LoVo (cell line): Measurements from ENCODE around the gene SLC6A3.

Experiments used
- DNase-seq: peaks from one replicate; pipeline ENCODE4 v3.0.0-alpha.2; 2016; ENCODE audit warnings: low spot score

Gene SLC6A3

DNA sequence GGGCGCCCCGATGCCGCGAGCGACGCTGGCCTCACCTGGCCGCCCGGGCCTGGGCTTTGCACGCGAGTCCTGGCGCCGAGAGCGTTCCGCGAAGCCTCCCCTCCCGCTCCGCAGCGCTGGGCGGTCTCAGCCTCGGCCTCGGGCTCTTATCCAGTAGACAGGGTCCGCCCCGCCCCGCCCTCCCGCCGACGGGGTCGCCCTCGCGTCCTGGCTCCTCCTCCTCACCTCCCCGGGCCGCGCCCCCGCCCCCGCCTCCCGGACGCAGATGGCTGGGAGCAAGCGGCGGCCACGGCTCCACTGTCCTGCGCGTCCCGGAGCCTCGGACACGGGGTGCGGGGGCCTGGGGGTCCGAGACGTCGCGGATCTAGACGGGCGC is at the start of gene SLC6A3:
Gene SLC6A3 (minus strand): TSS at position 128 of the 376 bp plus-strand sequence. CDS start 2,243 bp downstream, outside the sequence.
- DNase-seq = no peak

DNA sequence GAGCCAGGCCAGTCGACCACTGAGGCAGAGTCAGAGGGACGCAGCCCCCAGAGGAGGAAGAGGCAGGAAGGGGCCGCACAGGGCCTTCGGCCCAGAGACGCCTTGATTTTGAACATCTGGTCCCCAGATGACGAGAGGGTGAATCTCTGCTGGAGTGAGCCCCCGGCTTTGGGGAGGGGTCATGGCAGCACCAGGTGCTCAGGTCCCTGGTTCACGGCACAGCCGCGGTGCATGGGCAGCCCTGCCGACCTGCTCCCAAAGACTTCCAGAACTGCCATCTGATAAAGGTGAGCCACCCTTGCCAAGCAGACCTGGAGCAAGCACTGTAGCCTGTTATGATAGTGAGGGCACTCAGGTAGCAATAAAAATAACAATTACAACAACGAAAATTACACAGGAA is 48.7 kb upstream of the SLC6A3 start:
- DNase-seq = no peak

DNA sequence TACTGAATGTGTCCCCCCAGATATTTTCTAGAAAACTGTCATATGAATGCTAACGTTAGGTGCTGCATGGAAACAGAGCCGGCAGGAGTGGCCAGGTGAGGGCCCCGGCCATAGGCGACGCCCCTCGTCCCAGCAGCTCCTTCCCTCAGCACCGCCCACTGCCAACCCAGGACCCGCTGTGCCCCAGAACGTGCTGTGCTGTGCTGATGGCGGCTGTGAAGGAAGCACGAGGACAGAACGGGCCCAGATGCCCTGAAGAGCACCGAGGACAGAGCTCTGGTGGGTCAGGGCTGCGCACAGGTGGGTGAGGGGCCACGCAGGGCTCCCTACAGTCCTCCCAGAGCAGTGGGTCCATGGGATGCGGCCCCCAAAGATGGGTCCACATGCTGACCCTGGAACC is 48.2 kb upstream of the SLC6A3 start:
- no peak for DNase-seq

DNA sequence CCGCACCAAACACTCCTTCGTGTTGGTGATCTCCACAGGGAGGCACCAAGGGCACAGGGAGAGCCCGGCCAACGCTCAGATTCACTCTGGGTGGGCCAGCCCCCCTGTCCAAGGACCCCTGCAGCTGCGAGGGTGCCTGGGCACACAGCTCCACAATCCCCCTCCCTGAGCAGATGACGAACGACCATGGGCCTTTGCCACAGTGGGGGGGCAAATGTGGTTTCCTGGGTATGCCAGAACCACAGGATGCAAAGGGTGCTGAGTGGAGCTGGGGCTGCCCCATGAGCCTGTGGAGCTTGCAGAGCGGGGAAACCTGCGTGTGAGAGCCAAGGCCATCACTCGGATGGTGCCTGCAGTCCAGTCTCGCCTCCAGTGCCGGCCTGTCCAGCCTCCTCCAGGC is 47.5 kb upstream of the SLC6A3 start:
- DNase-seq = no peak

DNA sequence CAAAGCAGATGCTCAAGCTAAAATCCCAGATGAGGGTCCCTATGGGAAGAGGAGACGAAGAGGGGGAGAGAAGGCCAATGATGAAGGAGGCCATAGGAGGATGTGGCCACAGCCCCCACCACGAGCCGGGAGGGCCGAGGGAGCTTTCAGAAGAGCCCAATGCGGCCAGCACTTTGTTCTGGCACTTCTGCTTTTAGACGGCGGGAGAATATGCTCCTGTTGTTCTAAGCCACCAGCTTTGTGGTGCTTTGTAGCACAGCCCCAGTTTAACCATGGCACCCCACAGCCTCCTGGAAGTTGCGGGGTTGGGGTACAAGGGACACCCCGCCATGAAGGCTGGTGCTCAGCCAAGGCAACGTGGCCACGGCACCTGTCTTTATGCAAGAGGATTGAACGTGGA is 45.1 kb upstream of the SLC6A3 start:
- no peak for DNase-seq

DNA sequence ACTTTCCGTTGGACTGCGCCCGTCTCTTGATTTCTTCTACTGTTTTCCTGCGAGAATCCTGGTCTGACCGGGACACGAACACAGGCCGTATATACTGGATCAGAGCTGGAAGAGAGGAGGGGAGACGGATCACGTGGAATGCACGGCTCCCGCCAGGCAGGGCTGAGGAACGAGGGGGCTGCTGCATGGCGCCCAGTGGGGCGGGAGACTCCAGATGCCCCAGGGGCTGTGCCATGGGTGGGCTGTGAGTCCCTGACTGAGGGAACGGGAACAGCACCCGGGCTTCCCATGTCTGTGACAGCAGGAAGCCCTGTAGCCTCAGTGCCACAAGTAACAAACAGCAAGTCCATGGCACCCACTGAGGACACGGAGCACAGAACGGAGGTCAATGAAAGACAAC is 44.5 kb upstream of the SLC6A3 start:
- DNase-seq = no peak

DNA sequence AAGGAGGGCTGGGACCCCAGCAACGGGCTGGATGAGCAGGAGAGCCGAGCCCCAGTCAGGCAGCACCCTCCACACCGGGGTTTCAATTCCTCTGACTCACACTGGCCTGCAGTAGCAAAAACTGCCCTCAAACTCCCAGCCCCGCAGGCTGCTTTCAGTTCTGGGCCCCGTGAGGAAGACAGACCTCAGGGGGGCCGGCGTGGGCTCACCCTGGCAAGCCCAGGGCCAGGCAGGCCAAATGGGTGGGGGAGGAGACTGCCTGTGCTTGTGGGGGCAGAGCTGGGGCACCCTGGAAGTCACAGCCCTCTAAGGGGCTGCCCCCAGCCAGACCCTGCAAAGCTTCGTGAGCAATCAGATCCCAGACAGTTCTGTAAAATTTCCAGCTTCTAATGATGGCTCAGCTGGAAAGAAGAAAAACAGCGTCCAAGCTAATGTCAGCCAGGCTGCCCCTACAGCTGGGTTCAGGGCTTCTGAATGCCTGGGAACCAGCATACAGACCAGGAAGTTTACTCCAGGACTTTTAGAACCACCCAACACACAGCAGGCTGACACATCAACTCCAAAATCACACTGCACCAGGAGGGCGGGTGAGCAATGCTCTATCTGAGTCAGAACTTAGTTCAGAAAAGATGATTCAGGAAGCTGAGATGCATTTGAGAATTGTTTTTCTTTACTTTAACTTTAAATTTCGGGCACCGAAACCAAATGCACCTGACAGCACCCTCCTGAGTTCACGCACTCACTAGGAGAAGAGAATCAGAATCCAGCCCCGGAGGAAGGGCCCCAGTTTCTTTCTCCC is 43.8 kb upstream of the SLC6A3 start:
- no peak for DNase-seq

DNA sequence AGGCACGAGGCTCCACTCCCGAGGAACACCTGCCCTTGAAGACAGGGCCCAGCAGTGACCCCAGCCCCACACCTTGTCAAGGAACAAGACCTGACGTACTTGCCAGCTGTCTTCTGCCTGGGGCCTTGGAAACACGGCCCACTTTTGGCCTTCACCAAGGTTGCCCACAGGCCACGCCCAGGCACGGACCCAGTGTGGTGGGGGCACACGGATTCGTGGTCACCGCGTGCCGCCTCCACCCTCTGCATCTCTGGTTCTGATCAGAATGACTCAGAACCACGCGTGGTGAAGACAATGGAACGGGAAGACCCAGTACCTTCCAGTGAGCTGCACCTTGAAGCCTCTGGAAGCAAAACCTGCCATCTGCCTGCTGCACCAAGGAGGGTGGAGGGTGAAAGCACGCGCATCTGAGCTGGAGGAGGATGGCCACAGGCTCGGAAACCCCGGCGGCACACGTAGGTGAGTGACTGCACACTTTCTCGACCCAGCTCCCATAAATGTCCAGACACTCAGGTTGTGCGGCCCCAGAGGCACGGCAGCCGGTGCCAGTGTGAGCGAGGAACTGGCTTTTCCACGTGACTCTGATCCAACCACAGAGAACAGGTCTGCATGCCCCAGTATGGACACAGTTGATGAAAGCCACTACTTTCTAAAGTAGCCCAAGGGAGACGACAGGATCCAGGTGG is 42.0 kb upstream of the SLC6A3 start:
- DNase-seq = no peak

DNA sequence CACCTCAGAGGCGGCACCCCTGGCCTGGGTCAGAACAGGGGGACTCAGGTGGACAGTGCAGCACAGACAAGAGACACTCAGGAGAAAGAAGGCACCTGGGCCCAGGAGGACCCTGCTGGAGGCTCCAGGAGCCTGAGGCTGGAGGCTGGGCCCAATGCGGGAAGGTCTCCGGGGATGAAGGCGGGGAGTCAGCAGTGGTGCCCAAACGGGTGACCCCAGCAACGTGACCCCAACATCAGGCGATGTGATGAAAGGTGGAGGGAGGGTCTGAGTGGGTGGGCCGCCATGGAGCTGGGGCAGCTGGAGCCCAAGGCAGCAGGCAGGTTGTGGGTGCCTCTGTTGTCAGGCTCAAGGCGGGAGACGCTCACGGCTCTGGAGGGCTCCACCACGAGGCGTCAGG is 41.0 kb upstream of the SLC6A3 start:
- DNase-seq = no peak

DNA sequence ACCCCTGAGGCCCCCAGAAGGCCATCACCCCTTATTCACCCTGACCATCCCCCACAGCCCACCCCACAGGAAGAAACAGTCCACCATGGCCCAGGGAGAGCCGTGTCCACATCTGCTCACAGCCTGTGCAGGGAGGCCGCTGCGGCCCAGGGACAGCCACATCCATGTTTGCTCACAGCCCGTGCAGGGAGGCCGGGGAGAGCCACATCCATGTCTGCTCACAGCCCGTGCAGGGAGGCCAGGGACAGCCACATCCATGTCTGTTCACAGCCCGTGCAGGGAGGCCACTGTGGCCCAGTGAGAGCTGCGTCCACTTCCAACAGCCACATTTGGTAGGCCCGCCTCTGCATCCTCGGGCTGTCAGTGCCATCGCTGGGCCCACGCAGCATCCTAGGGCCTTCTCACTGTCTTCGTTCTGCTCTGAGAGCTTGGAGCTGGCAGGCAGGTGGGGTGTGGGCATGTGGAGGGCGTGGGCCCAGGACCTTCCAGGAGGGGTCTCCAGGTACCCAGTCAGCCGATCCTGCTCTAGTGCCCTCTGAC is 40.4 kb upstream of the SLC6A3 start:
- DNase-seq = no peak

DNA sequence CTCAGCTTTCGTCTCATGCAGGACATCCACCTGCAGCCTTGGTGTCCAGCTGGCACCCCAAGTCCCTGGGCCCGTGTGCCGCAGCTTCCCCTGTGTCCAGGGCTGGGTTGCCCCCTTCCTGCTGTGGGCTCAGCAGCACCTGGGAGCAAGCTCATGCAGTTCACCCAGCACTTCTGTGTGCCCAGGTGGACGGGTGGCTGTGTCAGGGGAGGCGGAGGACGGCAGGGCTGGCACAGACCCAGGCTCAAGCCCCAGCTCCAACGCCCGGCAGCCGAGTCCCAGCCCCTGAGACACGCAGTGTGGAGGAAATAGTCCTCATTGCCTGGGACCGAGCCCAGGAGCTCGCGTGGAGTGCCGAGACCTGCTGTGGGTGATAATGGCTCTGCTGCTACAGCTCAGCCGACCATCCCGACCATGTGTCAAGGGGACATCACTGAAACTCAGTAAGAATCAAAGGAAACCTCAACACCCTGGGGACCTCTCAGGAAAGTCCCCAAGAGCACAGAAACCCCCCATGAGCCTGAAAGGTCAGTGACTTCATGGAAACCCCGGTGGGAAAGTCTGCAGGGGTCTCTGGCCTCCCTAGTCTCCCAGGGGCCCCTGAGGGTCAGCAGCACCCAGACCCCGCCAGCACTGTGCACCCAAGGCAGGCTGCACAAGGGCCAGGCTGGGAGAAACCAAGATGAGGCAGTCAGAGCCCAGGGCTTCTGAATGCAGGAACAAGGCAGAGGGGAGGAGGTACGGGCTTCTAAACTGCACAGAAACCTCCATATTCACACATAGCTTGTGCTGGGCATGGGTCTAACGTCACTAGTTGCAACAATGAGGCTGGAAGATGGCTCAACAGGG is 39.7 kb upstream of the SLC6A3 start:
- DNase-seq = no peak

DNA sequence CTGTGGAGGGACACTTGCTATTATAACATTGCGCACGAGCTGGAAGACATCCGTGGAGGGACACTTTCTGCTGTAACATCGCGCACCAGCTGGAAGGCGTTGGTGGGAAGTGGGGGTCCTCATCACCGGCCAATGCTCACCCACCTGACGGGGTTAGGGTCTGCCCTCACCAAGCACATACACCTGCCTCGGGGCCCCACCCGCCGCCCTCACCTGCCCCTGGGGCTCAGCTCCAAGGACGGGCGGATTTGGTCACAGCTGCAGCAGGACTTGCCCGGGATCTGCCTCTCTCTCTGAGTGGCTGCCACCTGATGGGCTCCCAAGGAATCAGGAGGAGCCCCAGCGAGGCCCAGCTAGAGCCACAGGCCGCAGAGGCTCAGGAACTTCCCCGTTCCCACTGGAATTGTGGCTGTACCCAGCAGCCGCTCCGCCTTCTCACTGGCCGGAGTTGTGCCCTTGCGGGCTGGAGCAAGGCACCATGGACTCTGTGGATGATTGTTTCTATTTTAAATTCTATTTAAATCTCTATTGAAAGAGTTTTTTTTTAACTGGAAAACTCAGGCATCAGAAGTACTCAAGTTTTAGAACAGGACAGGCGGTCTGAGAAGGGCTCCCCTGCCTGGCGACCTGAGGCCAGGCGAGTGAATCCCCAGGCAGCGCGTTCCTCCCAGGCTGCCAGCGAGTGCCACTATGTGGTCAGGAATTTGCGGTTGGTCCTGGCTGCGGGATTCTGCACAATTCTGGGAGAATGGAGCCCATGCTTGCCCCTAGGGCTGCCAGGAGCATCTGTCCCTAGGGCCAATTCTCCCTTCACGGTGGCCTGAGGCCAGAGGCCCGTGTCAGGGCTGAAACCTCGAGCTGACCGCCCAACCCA is 38.9 kb upstream of the SLC6A3 start:
- DNase-seq = no peak

DNA sequence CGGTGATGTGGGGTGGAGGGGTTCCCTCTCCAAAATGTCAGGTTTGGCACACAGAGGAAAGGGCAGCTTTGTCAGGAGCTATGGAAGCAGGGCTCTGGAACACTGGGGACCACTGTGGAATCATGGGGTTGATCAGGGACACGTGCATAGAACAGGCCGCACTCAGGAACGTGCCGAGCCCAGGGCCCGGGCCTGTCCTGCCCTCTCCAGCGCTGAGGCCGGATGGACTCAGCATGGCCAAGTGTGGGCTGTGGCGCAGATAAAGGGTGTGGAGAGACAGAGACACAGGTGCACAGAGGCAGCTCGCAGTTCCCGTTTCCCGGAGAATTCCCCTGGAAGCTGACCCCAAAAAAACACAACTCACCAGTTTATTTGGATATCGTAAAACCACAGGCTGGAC is 37.8 kb upstream of the SLC6A3 start:
- DNase-seq = no peak

DNA sequence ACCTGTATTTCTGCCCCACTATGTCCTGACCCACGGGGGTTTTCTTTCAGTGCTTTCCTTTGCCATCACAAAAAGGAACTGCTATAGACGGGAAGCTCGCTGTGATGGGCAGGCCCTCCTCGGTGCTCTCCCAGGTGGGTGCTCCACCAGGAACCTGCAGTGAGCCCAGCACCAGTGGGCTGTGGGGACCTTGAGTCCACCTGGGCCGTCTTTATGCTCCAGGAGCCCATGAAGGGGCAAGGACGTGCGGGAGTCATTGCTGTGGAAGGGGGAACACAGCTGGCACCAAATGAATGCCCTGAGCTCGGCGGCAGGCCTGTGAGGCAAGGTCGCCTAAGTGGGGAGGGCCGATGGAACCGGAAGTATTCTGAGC is 36.7 kb upstream of the SLC6A3 start:
- DNase-seq = no peak

DNA sequence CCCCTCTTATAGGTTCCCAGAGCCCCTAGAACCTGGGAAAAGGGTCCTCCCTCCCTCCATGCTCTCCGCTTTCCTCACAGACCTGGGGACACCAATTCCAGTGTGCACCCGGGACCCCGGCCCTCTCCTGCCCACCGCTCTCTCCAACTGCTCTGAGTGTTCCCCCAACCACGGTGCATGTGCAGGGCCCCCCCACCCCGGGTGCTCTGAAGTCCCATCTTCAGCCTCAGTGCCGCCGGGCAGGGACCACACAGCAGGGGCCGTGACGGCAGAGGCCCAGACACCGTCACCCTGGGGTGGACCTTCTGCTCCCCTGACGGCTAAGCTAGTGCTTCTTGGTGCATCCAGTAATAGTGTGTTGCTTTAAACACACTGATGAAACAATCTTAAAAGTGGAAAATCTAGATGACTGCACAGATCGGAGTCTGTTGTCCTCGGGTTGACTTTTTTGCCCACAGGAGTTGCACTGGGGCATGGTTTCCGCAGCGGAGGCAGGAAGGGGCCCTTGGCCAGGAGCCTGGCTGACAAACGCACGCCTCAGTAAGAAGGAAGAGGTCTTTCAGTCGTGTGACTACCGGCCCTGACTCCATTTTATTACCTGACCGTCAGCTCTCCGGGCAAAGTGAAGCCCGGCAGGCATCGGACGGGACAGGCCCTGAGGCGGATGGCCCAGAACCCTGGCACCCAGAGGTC is 36.2 kb upstream of the SLC6A3 start:
- no peak for DNase-seq

DNA sequence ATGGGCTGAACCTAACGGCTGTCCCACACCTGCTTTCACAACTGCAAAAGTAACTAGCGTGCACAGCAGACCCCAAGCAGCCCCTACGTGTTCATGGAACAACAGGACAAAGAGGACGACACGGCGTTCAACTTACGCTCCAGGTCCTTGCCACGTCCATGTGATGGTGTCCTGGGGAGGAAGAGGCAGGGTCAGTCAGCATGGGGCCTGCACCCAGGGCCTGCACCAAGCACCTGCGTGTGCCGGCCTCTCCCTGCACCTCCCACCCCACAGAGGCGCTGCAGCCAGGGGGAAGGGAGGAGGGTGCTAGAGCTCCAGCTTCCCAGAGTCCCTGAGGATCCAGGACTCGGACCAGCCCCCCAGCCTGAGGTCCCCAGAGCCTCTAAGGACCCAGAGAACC is 35.6 kb upstream of the SLC6A3 start:
- no peak for DNase-seq

DNA sequence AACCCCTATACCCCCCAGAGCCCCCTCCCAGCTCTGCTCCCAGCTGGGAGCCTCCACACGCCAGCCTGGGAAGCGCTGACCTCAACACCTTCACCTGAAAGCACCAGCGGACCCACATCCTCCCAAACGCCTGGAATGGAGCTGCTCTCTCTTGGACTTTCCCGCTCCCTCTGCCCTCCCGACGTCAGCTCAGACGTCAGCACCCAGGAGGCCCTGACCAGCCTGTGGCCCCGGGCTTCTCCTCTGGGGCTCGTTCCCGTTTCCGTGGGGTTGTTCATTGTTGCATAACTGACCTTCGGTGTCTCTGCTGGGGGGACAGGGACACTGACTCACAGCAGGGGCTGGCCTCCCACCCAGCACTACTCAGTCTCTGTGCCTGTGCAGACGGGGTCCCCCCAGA is 35.0 kb upstream of the SLC6A3 start:
- no peak for DNase-seq

DNA sequence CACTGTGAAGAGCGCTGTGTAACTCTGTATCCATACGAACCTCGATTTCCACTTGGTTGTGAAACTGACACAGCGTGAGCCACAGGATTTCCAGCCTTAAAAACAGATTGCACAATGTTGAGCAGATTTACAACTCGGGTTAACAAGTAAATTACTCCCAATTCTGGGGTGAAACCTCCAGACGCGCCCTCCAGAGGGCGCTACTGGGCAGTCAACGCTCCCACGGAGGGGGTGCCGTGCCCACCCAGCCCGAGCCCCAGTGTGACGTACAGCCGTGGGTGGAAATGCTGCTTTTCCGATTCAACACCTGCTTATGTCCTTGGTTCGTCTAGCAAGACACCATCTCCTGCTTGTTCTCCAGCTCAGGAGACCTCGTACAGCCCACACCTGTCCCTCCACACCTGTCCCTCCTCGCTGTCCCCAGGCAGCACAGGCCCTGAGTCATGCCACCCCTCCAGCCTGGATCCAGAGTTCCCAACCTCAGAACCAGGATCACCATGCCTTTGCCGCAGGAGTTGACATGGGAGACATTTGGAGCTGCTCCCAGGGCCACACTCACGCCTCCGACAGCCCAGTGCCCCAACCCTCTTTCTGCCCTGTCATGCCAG is 34.4 kb upstream of the SLC6A3 start:
- DNase-seq = no peak

DNA sequence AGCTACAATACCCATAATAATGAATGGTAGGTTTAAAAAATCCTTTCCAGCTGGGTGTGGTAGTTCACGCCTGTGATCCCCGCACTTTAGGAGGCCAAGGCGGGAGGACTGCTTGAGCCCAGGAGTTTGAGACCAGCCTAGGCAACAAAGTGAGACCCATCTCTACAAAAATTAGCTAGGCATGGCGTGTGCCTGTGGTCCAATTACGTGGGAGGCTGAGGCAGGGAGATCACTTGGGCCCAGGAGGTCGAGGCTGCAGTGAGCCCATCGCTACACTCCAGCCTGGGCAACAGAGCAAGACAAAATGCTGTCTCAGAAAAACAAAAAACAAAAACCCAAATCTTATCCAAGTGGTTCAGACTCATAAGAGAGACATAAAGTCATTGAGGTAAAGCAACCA is 33.8 kb upstream of the SLC6A3 start:
- no peak for DNase-seq

DNA sequence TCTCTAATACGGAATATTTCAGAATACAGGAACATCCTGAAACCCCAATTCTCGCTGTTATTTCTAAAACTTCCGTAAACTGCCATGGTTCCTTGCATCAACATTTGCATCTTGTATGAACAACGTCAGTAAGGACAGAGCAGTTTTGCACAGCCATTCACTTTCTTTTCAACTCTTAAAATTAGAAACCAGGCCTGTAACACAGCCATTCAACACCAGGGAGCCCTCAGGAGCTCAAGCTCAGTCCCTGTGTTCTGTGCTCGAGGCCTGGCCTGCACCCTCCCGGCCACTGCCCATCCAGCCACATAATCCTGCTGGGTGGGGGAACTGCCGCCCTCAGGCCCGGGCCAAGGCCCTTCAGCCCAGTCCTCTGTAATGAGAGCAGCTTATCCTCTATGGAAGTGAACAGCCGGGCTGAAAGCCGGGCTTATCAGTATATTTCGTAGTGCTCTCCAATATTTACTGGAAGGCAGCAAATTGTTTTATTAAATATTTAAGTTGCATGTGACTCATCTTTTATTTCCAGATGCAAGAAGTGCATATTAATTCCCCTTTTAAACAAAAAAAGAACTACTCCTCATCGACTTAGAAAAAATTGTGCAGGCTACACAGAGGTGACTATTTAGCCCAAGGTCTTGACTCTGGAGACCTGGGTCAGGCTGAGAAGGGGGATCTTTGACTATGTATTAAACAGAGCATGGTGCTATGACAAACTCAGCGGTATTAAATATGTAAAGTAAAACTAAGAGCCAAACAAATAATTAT is 33.2 kb upstream of the SLC6A3 start:
- DNase-seq = no peak
